Activated CD8-positive, alpha-beta memory T cell treated with anti-CD3 and anti-CD28 coated beads, Interleukin-2, amount 50 U/mL, for 24 hours (primary cell): Measurements from ENCODE around the gene GALNT18.

Experiments
- DNase-seq: peaks from one replicate; pipeline ENCODE4 v3.0.0-alpha.2; 2020; ENCODE audit errors: extremely low read depth

The GALNT18 gene

GRCh38 chr11:11349106-11349825 is 272.5 kb downstream of the GALNT18 start:
- no peak for DNase-seq

DNA sequence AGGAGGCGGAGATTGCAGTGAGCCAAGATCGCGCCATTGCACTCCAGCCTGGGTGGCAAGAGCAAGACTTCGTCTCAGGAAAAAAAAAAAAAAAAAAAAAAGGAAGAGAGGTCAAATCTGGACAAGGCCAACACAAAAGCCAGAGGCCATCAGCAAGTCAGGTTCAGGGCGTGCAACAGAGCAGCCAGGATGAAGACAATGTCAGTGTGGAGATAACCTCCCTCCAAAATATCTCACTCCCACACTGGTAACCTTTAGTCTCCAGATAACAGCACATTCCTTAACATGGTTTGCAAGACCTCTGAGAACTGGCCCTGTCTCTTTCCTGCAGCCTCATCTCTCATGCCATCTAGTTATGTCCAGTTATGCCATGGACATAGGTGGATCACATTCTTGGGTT is 273.5 kb downstream of the GALNT18 start:
- DNase-seq: no peak

DNA sequence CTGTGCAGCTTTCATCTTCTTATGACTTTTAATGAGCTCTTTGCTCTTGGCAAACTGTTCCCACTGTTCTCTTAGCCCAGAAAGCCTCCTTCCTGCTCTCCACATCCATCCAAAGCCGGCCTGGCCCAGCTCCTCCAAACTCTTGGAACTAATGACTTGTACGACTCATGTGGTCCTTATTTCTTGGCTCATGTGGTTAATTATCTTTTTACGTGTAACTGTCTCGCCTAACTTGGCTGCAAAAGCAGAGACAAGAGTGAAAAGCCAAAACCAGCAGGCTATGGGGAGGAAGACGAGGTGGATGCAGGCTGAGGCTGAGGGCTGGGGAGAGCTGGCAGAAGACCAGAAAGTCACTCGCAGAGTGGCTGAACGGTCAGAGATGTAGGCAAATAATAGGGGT is 274.2 kb downstream of the GALNT18 start:
- DNase-seq: no peak

DNA sequence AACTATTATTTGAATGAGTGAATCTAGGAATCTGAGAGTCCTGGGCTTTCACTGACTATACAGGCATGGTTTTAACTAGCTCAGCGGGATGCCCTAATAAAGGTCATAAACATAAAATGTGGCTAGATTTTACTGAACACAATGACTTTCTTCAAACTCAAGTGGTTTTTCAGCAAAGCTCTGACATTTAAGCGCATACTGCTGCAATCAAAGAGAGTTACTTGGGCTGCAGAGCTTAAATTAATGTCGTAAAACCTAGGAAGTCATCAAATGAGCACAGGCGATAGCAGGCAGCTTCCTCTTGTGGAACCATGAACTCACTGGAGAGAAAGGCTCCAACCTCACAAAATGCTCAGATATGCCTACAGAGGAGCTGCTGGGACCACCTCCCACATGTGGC is 275.5 kb downstream of the GALNT18 start:
- DNase-seq: no peak

- no peak for DNase-seq
Observed at GRCh38 chr11:11345099-11345498, 276.7 kb downstream of the GALNT18 start.

DNA sequence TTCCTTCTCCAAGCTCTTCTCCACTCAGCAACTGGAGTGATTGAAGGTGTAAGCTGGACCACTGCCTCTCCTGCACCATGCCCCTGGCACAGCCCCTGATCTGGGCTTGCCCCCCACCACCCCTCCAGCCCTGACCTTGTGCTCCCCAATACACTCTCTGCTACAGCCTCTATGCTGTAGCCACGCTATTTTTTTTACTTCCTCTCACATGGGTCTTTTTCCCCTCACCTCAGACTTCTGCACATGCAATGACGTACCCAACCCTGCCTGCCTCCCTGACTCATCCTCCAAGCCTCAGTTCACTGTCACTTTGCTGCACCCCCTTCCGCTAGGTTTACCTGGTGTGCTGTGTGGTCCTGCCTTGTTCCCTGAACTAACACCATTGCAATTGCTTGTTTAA is 277.8 kb downstream of the GALNT18 start:
- no peak for DNase-seq

- no peak for DNase-seq
Observed at GRCh38 chr11:11338304-11338703, 283.5 kb downstream of the GALNT18 start.

DNA sequence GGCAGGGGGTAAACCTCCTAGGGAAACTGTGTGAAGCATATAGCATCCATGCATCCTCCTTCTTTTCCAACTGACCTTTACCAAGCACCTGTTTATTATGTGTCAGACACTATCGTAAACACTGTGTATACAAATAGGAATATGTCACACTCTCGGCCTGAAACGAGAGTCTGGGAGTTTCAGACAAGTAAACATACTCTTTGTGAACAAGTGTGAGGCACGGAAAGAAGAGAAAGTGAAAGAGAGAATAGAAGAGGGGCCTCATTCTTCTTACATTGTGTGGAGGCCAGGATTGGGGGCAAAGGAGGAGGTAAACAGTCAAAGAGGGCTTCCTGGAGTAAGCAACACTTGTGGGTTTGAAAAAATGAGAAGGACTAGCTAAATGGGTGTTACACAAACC is 285.1 kb downstream of the GALNT18 start:
- DNase-seq: no peak

GRCh38 chr11:11335043-11335442 is 286.8 kb downstream of the GALNT18 start:
- no peak for DNase-seq

DNA sequence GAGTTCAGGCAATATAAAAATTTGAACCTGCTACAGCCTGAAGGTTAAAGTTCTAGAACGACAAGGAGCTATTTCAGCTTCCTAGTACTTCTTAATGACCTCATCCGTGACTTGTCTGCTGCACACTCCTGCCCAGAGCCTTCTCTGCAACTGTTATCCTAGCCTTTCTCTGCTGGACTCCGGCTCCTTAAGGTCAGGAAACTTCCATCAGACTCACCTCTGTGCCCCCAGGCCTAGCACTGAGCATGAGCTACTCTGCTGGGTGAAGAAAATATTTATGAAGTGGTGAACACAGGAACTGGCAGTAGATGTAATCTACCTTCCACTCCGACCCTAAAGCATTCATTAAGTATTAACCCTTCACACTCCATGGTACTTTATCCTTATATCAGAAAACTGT is 287.2 kb downstream of the GALNT18 start:
- DNase-seq: no peak

DNA sequence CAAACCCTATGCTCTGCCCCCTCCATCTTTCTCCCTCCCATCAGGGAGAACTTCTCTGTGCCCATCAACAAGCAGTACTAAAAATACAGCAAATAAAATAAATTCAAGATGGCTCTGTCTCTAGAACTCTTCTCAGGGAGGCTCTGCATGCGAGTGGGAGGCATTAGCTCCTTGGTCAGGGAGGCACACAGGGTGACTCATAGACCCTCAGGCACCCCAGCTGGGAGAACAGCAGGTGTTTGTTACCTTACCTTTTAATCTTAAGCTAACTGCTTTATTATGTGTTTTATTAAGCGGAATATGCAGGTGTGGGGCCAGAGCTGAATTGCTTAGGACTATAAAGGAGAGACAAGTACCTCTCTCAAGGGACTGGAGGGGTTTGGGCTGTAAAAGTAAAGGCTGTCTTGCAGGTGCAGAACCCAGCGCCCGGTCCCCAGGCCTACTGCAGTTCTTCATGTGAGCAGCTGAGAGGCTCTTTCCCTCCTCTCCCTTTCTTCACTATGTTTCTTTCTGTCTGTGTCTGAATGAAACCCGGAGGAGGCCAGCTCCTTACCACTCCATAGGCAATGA is 289.6 kb downstream of the GALNT18 start:
- no peak for DNase-seq

- no peak for DNase-seq
Observed at GRCh38 chr11:11329062-11329806, 292.6 kb downstream of the GALNT18 start.

DNA sequence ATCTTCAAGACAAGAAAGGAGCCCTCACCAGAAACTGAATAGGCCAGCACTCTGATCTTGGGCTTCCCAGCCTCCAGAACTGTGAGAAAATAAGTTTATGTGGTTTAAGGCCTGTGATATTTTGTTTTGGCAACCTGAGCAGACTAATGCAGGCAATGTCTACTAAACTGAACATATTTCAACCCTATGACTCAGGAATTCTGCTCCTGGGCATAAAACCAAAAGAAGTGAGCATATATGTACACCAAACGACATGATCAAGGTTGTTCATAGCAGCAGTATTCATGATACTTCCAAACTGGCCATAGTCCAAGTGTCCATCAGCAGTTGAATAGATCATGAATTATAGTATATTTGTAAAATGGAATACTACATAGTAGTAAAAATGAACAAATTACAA is 297.7 kb downstream of the GALNT18 start:
- DNase-seq: no peak

GRCh38 chr11:11322101-11322500 is 299.7 kb downstream of the GALNT18 start:
- no peak for DNase-seq

GRCh38 chr11:11320825-11321224 is 301.0 kb downstream of the GALNT18 start:
- DNase-seq: no peak

- DNase-seq: no peak
Observed at GRCh38 chr11:11318961-11319360, 302.8 kb downstream of the GALNT18 start.

DNA sequence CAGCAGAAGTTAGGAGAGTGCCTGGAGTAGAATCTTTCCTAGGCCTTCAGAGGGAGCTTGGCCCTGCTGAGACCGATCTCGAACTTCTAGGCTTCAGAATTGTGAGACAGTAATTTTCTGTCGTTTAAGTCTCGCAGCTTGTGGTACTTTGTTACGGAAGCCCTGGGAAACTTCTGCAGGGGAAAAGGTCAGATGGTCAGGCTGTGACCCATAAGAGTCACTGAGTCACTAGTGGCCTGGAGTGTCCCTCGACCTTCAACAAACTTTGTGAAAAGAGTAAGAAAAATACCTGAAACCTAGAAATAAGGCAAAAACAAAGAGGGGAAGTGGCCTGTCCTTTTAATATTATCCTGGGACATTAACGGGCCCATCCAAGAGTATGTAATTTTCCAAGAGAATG is 303.3 kb downstream of the GALNT18 start:
- DNase-seq: no peak

GRCh38 chr11:11316651-11317230 is 305.1 kb downstream of the GALNT18 start:
- no peak for DNase-seq

DNA sequence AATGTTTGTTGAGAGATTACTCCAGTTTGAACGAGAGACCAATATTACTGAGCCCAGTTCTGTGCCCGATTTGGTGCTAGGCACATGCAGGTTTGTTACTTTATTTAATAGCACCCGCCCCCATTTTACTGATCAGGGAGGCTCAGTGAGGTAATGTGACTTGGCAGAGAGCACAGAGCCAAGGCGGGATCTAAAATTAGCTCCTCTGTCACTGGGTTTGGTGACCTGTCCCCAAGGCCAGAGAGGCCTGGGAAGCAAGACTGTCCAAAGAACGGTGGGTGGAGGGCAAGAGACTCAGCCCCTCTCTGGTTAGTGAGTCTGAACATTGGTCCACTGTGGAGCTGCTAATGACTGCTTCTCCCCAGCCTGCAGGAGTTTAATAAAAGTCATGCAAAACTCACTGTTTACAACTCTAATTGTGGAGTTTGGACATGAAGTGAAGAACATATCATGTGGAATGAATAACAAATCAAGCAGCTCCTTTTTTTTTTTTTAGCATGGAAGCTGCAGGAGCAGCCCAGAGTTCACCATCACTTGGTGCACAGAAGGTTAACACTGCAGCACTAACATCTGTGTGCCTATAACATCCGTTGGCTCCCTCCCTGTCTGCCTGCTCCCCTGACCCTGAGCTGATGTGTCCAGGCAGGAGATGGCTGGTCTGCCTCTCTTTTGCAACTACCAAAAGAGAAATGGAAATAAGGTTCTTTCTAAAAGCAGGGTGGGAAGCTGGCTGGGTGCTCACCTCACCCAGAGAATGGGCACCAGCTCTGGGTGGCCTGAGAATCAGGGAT is 307.7 kb downstream of the GALNT18 start:
- no peak for DNase-seq

GRCh38 chr11:11313426-11313825 is 308.4 kb downstream of the GALNT18 start:
- no peak for DNase-seq

DNA sequence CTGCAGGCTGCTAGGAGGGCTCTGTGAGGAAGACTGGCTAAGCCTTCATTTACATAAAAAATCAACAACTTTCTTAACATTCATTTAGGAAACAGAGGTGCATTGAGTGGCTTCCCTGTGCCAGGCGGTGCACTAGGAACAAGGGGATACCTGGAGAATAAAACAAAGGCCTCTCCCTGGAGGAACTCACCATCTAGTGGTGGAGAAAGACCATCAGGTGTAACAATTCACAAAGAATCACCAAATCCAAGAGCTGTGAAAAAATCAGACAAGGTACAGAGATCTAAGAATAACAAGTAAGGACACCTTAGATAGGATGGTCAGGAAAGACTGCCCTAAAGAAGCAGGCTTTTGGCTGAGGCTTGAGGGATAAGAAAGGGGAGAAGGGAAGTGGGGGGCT is 309.1 kb downstream of the GALNT18 start:
- DNase-seq: no peak

- DNase-seq: no peak
Observed at GRCh38 chr11:11311169-11311568, 310.6 kb downstream of the GALNT18 start.
